Lower lobe of right lung (tissue), 2 donors: ENCODE results near the gene PRKAR2B. TPM values are rescaled to one million over a fixed set of nuclear protein-coding genes. Genes with fewer than 3 reads are reported as not detected.
"Not testable (repeated sequence)": the region's sequence is repeated elsewhere in the genome, so short reads cannot be mapped to it uniquely, and the experiment has no call there.

ENCODE experiments used
- ATAC-seq, 2 donors: fragments of 200-7000 bp; cut with Tn5 transposase; one replicate each; pipeline ENCODE4 v1.9.1; 2020 to 2022; ENCODE audit warnings: mild to moderate bottlenecking in 2 of 2, moderate library complexity in 2 of 2
- DNase-seq: peaks from one replicate; pipeline ENCODE4 v3.0.0-alpha.2; 2020
- H3K27ac ChIP-seq: fragments of 200-600 bp; one replicate; pipeline ENCODE4 v1.8.0; 2022
- H3K27me3 ChIP-seq: fragments of 200-600 bp; one replicate; pipeline ENCODE4 v1.8.0; 2022; ENCODE audit warnings: low read depth
- H3K36me3 ChIP-seq: fragments of 200-600 bp; one replicate; pipeline ENCODE4 v1.8.0; 2022; ENCODE audit warnings: mild to moderate bottlenecking
- H3K4me1 ChIP-seq: fragments of 200-600 bp; one replicate; pipeline ENCODE4 v1.8.0; 2022
- H3K4me3 ChIP-seq: fragments of 200-600 bp; one replicate; pipeline ENCODE4 v1.8.0; 2022; ENCODE audit warnings: mild to moderate bottlenecking
- H3K9me3 ChIP-seq: fragments of 200-600 bp; one replicate; pipeline ENCODE4 v1.8.0; 2022
- intact Hi-C: fragments of 100-400 bp; cut with DNase I; formaldehyde crosslinking; loops from one replicate; pipeline ENCODE4 v1.11.0; 2022
- total RNA-seq: library from RNA; stranded (reverse); fragmentation: NEBNext Ultra II Directional; extraction: Animal tissue kit (Norgen Biotek cat#: 25700); gene quantifications from one replicate; pipeline ENCODE4 v1.2.1, GENCODE V29; 2021
- TF ChIP-seq, protein P1 (sequence below): fragments of 200-600 bp; IDR thresholded peaks from one replicate; pipeline ENCODE4 v1.8.0; 2022; ENCODE audit warnings: antibody characterized with exemption, mild to moderate bottlenecking
- donor health status: DM: no; HTN: yes; CAD: no; lungs with severe emphysema.

The PRKAR2B gene
- total RNA-seq, 1 donor from 2014 or later = 10.3 TPM

- H3K4me3 ChIP-seq = no peak overlapping the region
- no peak overlapping the region for H3K27ac ChIP-seq
- H3K4me1 ChIP-seq = no peaks in the 10 kb centered on the region
- no peaks in the 10 kb centered on the region for H3K27me3 ChIP-seq
- intact Hi-C loops = no loop called here
- ATAC-seq = no peak
- no peak for DNase-seq
- TF ChIP-seq, protein P1, sequence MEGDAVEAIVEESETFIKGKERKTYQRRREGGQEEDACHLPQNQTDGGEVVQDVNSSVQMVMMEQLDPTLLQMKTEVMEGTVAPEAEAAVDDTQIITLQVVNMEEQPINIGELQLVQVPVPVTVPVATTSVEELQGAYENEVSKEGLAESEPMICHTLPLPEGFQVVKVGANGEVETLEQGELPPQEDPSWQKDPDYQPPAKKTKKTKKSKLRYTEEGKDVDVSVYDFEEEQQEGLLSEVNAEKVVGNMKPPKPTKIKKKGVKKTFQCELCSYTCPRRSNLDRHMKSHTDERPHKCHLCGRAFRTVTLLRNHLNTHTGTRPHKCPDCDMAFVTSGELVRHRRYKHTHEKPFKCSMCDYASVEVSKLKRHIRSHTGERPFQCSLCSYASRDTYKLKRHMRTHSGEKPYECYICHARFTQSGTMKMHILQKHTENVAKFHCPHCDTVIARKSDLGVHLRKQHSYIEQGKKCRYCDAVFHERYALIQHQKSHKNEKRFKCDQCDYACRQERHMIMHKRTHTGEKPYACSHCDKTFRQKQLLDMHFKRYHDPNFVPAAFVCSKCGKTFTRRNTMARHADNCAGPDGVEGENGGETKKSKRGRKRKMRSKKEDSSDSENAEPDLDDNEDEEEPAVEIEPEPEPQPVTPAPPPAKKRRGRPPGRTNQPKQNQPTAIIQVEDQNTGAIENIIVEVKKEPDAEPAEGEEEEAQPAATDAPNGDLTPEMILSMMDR = no peak
- H3K9me3 ChIP-seq = no peaks in the 10 kb centered on the region
- no peaks in the 10 kb centered on the region for H3K36me3 ChIP-seq
These were observed 83.7 kb downstream of the PRKAR2B start for GRCh38 chr7:107128217-107128616.

DNA sequence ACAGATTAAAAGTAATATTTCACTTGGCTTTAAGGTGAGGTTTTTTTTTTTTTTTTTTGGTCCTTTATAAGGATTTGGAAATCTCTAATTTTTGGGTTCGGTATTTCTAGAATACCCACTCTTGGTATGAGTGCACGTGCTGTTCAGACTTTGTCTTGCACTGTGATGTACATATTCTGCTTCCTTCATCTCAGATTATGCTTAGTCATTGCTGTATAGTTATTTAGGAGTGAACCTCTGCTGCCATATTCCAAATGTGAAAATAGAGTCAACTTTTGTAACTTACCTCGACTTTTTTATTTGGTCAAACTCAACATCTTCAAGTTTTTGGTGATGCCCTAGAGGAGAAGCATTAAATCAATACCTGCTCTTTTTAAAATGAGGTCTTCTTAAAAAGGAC is 84.2 kb downstream of the PRKAR2B start:
- Histone ChIP-seq H3K27ac (no peak overlapping the region), H3K4me3 (no peak overlapping the region), H3K4me1 (no peaks in the 10 kb centered on the region), H3K27me3 (no peaks in the 10 kb centered on the region), H3K36me3 (no peaks in the 10 kb centered on the region), H3K9me3 (no peaks in the 10 kb centered on the region)
- DNase-seq (no peak), ATAC-seq (no peak)
- TF ChIP-seq, protein P1 = no peak
- intact Hi-C loops = no loop called here

DNA sequence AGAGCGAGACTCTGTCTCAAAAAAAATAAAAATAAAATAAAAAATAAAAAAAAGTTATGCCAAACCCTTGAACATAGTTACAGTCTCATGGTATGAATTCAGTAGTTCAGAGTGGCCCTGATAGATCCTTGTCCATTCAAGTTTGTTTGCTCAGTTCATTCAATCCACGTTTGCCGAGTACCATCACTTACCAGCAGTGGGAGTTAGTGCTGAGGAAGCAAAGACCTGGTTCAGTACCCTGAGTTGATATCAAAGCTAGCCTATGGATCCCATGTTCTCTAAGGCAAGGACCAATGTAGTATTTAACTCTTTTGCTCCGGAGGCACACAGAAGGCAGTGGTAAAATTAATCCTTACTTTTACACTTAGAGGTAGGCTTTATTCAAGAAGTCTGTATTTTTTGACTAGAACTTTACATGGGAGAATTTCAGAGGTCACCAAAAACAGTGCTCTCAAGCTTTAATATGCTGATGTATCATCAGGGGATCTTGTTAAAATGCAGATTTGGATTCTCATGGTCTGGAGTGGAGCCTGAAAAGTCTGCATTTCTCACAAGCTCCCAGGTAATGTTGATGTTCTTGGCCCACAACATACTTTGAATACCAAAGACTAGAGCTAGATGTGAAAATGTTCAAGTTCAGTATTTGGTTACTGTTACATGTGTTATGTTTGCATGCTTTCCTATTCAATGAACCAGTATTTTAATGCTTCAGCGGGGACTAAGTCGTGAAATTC is 86.1 kb downstream of the PRKAR2B start:
- Histone ChIP-seq H3K9me3 (no peaks in the 10 kb centered on the region), H3K36me3 (no peaks in the 10 kb centered on the region), H3K4me1 (no peaks in the 10 kb centered on the region), H3K27me3 (no peaks in the 10 kb centered on the region), H3K4me3 (no peak overlapping the region), H3K27ac (no peak overlapping the region)
- TF ChIP-seq, protein P1 = no peak
- ATAC-seq (peak; percentile 68 to 73), DNase-seq (no peak)
- intact Hi-C loops = no loop called here

DNA sequence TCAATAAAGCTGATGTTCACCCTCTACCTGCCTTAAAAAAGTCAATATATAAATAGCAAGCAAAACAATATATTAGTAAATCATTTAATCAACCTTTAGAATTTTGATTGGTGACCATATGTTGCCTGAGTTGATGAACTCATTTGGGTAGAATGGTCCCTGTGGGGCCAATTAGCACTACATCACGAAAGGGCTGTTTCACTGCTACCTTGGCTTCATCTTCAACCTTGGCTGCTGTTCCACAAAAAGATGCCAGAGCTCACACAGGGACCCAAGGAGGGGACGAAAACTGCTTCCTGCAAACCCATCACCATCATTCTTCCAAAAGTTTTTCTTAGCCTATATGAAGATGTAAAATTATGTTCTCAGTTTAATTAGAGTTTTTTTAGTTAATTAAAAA is 88.9 kb downstream of the PRKAR2B start:
- H3K9me3 ChIP-seq = no peaks in the 10 kb centered on the region
- intact Hi-C loops = no loop called here
- H3K36me3 ChIP-seq = no peaks in the 10 kb centered on the region
- no peaks in the 10 kb centered on the region for H3K27me3 ChIP-seq
- DNase-seq (no peak), ATAC-seq (no peak)
- no peak overlapping the region for H3K27ac ChIP-seq
- H3K4me1 ChIP-seq = no peaks in the 10 kb centered on the region
- no peak overlapping the region for H3K4me3 ChIP-seq
- TF ChIP-seq, protein P1 = no peak

DNA sequence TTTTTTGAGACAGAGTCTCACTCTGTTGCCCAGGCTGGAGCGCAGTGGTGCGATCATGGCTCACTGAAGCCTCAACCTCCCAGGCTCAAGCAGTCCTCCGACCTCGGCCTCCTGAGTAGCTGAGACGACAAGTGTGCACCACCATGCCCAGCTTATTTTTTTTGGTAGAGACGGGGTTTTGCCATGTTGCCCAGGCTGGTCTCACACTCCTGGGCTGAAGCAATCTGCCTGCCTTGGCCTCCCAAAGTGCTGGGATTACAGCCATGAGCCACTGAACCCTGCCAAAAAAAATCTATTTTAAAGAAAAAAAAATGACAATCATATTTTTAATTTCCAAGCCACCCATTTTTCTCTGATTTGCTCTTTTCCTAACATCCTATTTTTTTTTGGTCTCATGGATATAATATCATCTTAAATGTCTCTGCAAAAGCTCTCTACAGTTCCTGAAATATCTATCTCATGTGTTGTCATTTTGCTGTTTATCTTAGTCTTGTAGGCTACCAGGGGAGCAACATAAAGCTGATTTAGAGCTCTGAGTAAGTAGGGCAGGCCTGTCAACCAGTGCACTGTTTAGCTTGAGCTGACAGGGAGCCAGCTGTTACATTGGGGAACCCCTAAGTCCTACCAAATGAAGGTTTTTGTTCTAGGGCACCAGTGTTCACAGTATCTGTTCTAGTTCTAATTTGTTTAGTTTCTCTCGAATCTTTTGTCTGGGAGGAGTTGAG is 94.4 kb downstream of the PRKAR2B start:
- Histone ChIP-seq H3K4me1 (no peaks in the 10 kb centered on the region), H3K27me3 (no peaks in the 10 kb centered on the region), H3K9me3 (no peaks in the 10 kb centered on the region), H3K27ac (no peak overlapping the region), H3K4me3 (no peak overlapping the region), H3K36me3 (no peaks in the 10 kb centered on the region)
- ATAC-seq (no peak), DNase-seq (no peak)
- intact Hi-C loops = no loop called here
- TF ChIP-seq, protein P1 = no peak

DNA sequence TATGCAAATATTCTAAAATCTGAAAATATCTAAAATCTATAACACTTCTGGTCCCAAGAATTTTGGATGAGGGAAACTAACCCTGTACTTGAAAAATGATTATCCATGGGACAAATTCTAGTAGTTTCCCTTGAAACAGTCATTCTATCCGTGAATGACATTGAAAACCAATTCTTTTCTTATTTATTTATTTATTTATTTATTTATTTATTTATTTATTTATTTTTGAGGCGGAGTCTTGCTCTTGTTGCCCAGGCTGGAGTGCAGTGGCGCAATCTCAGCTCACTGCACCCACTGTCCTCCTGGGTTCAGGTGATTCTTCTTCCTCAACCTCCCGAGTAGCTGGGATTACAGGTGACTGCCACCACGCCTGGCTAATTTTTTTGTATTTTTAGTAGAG is 99.4 kb downstream of the PRKAR2B start:
- H3K9me3 ChIP-seq, H3K27me3 ChIP-seq, DNase-seq, H3K27ac ChIP-seq, H3K36me3 ChIP-seq, ATAC-seq, intact Hi-C loops, H3K4me3 ChIP-seq, H3K4me1 ChIP-seq: not testable (repeated sequence)
